ENCODE measurements around the gene PGC.

Gene PGC

DNA sequence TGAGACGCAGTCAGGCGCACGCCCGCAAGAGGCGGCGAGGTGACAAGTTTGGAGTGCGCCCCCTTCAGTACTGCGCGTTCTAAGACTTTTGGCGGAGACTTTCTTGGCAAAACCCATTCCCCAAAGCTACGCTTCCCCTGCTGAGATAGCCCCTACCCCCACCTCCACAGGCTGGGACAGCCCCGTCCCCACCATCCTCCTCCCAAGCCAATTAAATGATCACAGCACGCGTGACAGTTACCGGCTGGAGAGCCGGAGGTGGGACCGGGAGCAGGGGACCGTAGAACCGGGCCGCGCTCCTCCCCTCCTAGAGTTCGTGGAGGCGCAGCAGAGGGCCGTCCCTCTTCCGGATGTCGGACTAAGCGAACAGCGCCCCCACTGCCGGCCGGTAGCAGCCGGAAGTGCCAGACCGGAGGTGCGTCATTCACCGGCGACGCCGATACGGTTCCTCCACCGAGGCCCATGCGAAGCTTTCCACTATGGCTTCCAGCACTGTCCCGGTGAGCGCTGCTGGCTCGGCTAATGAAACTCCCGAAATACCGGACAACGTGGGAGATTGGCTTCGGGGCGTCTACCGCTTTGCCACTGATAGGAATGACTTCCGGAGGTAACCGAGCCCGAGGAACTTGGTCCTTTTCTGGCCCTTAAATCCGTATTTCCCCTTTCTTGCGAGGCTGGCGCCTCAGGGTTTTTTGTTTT, 40.2 kb upstream of the PGC start, which contains the start of gene TOMM6:
Gene TOMM6, plus strand, starts transcription at position 476 of the 699 bp plus-strand sequence. Its CDS starts 4 bp downstream, at position 480.
- in situ Hi-C loops (cut with HindIII; ENCODE audit: low sequenced_read_pairs): no loop called here
- H3K4me3 ChIP-seq (ENCODE audit: low read depth, low read length): peak within 1 kb of the TSS; percentile 97
- TF ChIP-seq, protein P1, sequence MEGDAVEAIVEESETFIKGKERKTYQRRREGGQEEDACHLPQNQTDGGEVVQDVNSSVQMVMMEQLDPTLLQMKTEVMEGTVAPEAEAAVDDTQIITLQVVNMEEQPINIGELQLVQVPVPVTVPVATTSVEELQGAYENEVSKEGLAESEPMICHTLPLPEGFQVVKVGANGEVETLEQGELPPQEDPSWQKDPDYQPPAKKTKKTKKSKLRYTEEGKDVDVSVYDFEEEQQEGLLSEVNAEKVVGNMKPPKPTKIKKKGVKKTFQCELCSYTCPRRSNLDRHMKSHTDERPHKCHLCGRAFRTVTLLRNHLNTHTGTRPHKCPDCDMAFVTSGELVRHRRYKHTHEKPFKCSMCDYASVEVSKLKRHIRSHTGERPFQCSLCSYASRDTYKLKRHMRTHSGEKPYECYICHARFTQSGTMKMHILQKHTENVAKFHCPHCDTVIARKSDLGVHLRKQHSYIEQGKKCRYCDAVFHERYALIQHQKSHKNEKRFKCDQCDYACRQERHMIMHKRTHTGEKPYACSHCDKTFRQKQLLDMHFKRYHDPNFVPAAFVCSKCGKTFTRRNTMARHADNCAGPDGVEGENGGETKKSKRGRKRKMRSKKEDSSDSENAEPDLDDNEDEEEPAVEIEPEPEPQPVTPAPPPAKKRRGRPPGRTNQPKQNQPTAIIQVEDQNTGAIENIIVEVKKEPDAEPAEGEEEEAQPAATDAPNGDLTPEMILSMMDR (IDR thresholded peaks at IDR 0.05; ENCODE audit: low read depth, low read length): peak; percentile 89
- peak; percentile 96 for DNase-seq (ENCODE audit: low read depth, low spot score)

DNA sequence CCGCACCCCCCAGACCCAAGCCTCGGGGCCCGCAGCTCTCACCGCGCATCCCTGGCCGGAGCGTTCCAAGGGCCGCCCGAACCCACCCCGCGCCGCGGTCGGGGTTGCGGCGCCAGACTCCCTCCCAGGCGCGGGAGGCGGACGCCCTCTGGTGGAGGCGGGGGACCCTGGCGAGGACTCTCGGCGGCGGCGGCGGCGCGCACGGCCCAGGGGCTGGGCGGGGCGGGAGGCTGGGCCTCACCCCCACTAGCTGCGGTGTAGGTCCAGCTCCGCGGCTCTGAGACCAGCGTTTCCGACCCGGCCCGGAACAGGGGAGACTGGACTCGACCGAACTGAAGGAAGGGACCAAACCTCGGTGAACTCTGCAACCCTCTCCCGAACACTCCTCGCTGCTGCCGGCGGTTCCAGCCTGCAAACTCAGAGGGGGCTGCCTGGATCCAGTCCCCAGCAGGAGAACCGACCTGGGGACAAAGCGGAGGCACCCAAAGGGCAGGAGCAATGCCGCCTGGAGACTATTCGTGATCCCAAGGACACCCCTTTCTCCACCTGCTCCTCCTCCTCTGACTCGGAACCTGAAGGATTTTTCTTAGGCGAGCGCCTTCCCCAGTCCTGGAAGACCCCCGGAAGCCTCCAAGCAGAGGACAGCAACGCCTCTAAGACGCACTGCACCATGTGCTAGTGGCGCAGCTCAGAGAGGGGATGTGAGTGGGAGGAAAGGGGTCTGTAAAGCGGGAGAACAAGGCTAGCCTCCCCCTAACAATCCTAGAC, 39.4 kb upstream of the PGC start:
- in situ Hi-C loops (cut with HindIII; ENCODE audit: low sequenced_read_pairs): no loop called here
- peak; percentile 81 for DNase-seq (ENCODE audit: low read depth, low spot score)
- peak overlapping the region; percentile 97 for H3K4me3 ChIP-seq (ENCODE audit: low read depth, low read length)
- TF ChIP-seq, protein P1 (IDR thresholded peaks at IDR 0.05; ENCODE audit: low read depth, low read length): peak; percentile 64

- H3K4me3 ChIP-seq (ENCODE audit: low read depth, low read length): peak overlapping the region; percentile 97
- TF ChIP-seq, protein P1 (IDR thresholded peaks at IDR 0.05; ENCODE audit: low read depth, low read length): no peak
- in situ Hi-C loops (cut with HindIII; ENCODE audit: low sequenced_read_pairs): no loop called here
- peak; percentile 28 for DNase-seq (ENCODE audit: low read depth, low spot score)
Observed at GRCh38 chr6:41785689-41786450, 38.7 kb upstream of the PGC start.

GRCh38 chr6:41785254-41785653, 38.1 kb upstream of the PGC start:
- in situ Hi-C loops (cut with HindIII; ENCODE audit: low sequenced_read_pairs): no loop called here
- DNase-seq (ENCODE audit: low read depth, low spot score): no peak
- no peak overlapping the region for H3K4me3 ChIP-seq (ENCODE audit: low read depth, low read length)
- TF ChIP-seq, protein P1 (IDR thresholded peaks at IDR 0.05; ENCODE audit: low read depth, low read length): no peak

GRCh38 chr6:41784581-41785171, 37.5 kb upstream of the PGC start:
- TF ChIP-seq, protein P1 (IDR thresholded peaks at IDR 0.05; ENCODE audit: low read depth, low read length): no peak
- in situ Hi-C loops (cut with HindIII; ENCODE audit: low sequenced_read_pairs): no loop called here
- H3K4me3 ChIP-seq (ENCODE audit: low read depth, low read length): no peak overlapping the region
- DNase-seq (ENCODE audit: low read depth, low spot score): no peak

Data from astrocyte of the spinal cord (primary cell).